ENCODE results near the gene RBM44. TPM values are rescaled to one million over a fixed set of nuclear protein-coding genes. Genes with fewer than 3 reads are reported as not detected.

The RBM44 gene
- polyA plus RNA-seq, 1 experiment, result 0.05 TPM

GRCh38 chr2:237872178-237872887 is 73.8 kb downstream of the RBM44 start:
- no peak for TF ChIP-seq CTCF (IDR thresholded peaks at IDR 0.05; ENCODE audit: insufficient read depth, low read depth, low read length)
- ChIA-PET CTCF (no interaction called here), POLR2A (no interaction called here)
- Histone ChIP-seq H3K4me3 (ENCODE audit: low read depth, low read length) (no peak overlapping the region), H3K27me3 (ENCODE audit: control insufficient read depth, insufficient read depth, low read length) (no peaks in the 10 kb centered on the region), H3K36me3 (ENCODE audit: control insufficient read depth, insufficient read depth, low read length) (no peaks in the 10 kb centered on the region)
- no peak for DNase-seq (ENCODE audit: low read depth)

DNA sequence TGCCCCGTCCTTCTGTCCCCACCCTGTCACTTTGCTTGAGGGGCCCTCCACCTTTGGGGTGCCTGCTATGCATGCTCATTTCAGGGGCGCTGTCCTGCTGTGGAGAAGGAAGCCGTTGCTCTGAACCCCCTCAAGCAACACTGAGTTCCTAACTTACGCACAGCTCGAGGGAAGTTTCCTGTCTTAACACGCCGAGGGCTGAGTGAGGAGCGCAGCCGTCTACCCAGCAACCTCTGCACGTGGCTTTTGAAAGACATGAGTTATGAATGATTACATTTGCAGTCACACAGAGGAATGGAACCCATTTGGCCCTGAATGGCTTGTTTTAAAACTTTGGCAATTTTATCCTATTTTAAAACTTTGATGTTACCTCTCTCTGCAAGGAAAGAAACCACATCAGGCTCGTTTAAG is 74.8 kb downstream of the RBM44 start:
- DNase-seq (ENCODE audit: low read depth), result no peak
- no peak overlapping the region for H3K4me3 ChIP-seq (ENCODE audit: low read depth, low read length)
- H3K27me3 ChIP-seq (ENCODE audit: control insufficient read depth, insufficient read depth, low read length), result no peaks in the 10 kb centered on the region
- no peak for TF ChIP-seq CTCF (IDR thresholded peaks at IDR 0.05; ENCODE audit: insufficient read depth, low read depth, low read length)
- no peaks in the 10 kb centered on the region for H3K36me3 ChIP-seq (ENCODE audit: control insufficient read depth, insufficient read depth, low read length)
- CTCF ChIA-PET, result interaction anchor here (0.6 to 1.3 kb wide), 2 partner anchors 390 to 642 kb away, joined by 3 read pairs; no protein-coding TSS in a partner anchor
- POLR2A ChIA-PET, result no interaction called here

DNA sequence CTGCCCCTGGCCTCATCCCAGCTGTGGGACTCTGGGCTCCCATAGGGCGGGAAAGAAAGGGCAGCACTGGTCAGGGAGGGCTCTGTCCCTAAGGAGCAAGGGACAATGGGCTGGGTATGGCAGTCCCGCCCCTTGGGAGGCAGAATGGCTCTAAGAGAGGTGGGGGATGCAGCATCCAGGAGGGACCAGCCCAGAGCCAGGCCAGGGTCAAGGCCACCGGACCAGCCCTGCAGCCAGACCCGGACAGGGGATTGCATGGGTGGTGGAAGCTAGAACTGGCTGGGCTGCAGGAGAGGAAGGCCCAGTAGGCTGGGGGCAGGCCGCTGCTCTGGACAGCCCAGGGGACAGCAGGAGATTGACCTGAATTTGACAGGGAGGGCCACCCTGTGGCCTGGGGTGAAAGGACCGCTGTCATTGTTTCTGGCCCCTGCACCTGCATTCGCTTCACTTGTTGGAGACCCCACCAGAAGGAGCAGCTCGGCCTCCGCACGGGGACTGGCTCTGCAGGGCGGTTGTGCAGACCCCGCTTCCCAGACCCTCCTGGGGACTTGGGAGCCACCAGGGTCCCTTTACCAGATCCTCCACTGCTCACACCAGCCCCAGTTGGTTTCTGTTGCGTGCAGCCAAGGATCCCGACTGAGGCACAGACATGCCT is 75.4 kb downstream of the RBM44 start:
- no peak for DNase-seq (ENCODE audit: low read depth)
- Histone ChIP-seq H3K27me3 (ENCODE audit: control insufficient read depth, insufficient read depth, low read length) (no peaks in the 10 kb centered on the region), H3K36me3 (ENCODE audit: control insufficient read depth, insufficient read depth, low read length) (no peaks in the 10 kb centered on the region), H3K4me3 (ENCODE audit: low read depth, low read length) (no peak overlapping the region)
- TF ChIP-seq CTCF (IDR thresholded peaks at IDR 0.05; ENCODE audit: insufficient read depth, low read depth, low read length), result no peak
- ChIA-PET CTCF (interaction anchor here (1.3 kb wide), 1 partner anchor 389 kb away, joined by 3 read pairs; no protein-coding TSS in a partner anchor), POLR2A (no interaction called here)

DNA sequence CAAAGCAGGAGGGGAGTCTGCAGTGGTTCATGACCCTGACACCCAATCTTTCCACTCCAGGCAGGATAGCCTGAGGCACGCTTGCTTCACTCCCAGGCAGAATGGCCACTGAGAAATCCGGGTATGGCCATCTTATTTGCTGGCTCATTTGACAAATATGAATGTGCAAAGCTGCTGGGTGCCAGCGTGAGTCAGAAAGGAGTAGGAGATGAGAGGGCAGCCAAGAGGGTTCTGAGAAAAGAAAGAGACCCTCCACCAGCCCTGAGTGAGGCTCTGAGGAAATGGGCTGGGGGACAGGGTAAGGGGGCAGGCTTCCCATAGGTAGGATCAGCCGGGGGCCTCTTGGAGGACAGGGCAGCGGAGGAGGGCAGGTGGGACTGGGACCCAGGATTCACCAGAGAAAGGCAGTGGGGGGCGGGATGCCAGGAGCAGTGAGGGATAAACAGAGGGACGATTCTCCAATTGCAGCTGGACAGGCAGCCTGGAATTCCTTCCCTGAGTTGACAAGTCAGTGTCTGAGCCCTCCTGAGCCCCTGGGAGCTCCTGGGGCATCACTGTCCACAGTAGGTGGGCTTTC is 76.1 kb downstream of the RBM44 start:
- TF ChIP-seq CTCF (IDR thresholded peaks at IDR 0.05; ENCODE audit: insufficient read depth, low read depth, low read length), result no peak
- Histone ChIP-seq H3K27me3 (ENCODE audit: control insufficient read depth, insufficient read depth, low read length) (no peaks in the 10 kb centered on the region), H3K4me3 (ENCODE audit: low read depth, low read length) (no peak overlapping the region), H3K36me3 (ENCODE audit: control insufficient read depth, insufficient read depth, low read length) (no peaks in the 10 kb centered on the region)
- peak; percentile 55 for DNase-seq (ENCODE audit: low read depth)
- CTCF ChIA-PET, result interaction anchor here (1.3 kb wide), 1 partner anchor 388 kb away, joined by 3 read pairs; no protein-coding TSS in a partner anchor
- POLR2A ChIA-PET, result no interaction called here

- ChIA-PET POLR2A (no interaction called here), CTCF (no interaction called here)
- TF ChIP-seq CTCF (IDR thresholded peaks at IDR 0.05; ENCODE audit: insufficient read depth, low read depth, low read length), result no peak
- Histone ChIP-seq H3K27me3 (ENCODE audit: control insufficient read depth, insufficient read depth, low read length) (no peaks in the 10 kb centered on the region), H3K4me3 (ENCODE audit: low read depth, low read length) (no peak overlapping the region), H3K36me3 (ENCODE audit: control insufficient read depth, insufficient read depth, low read length) (no peaks in the 10 kb centered on the region)
- no peak for DNase-seq (ENCODE audit: low read depth)
Observed at GRCh38 chr2:237875256-237876060, 76.9 kb downstream of the RBM44 start.

All from BJ (cell line).